ENCODE data around the gene HLA-DPB1.

DNA sequence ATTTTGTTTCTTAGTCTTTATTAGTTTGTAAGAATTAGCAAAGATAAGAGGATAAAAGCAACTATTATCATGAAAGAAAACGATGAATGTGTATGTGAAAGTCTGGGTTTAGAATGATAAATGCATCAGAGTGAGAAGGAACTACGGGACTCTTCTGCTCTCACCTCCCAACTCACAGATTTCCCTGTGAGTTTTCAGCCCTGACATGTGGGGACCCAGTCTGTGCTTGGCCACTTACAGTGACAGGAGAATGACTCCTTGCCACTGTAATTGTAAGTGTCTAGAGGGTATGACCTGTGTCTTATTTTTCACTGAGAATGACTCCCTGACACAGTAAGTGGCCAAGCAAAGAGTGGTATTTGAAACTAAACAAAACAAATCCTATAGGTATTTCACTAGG lies 4.9 kb upstream of the HLA-DPB1 start:
- TF ChIP-seq MYC (IDR thresholded peaks at IDR 0.05; ENCODE audit: low read depth, low read length) (no peak), MYC (CRISPR knock-in tag; IDR thresholded peaks at IDR 0.05; ENCODE audit: borderline replicate concordance, low read depth) (no peak), YY1 (IDR thresholded peaks at IDR 0.05; ENCODE audit: borderline replicate concordance in 1 of 3, control insufficient read depth in 1 of 3, extremely low read depth in 1 of 3, insufficient read depth in 3 of 3, insufficient read length in 1 of 3, insufficient replicate concordance in 2 of 3, low read depth in 1 of 3, low read length in 2 of 3) (no peak), GABPA (tag; conservative IDR thresholded peaks at IDR 0.05; ENCODE audit: low read depth) (no peak), ZNF589 (CRISPR knock-in tag; IDR thresholded peaks at IDR 0.05; ENCODE audit: low read depth) (no peak), FOXK1 (CRISPR knock-in tag; IDR thresholded peaks at IDR 0.05; ENCODE audit: borderline replicate concordance) (no peak), STAG1 (CRISPR knock-in tag; IDR thresholded peaks at IDR 0.05; ENCODE audit: borderline replicate concordance) (no peak)
- TF ChIP-seq, protein P1, sequence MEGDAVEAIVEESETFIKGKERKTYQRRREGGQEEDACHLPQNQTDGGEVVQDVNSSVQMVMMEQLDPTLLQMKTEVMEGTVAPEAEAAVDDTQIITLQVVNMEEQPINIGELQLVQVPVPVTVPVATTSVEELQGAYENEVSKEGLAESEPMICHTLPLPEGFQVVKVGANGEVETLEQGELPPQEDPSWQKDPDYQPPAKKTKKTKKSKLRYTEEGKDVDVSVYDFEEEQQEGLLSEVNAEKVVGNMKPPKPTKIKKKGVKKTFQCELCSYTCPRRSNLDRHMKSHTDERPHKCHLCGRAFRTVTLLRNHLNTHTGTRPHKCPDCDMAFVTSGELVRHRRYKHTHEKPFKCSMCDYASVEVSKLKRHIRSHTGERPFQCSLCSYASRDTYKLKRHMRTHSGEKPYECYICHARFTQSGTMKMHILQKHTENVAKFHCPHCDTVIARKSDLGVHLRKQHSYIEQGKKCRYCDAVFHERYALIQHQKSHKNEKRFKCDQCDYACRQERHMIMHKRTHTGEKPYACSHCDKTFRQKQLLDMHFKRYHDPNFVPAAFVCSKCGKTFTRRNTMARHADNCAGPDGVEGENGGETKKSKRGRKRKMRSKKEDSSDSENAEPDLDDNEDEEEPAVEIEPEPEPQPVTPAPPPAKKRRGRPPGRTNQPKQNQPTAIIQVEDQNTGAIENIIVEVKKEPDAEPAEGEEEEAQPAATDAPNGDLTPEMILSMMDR (IDR thresholded peaks at IDR 0.05 in 2 of 3, conservative IDR thresholded peaks at IDR 0.05 in 1 of 3; ENCODE audit: insufficient read depth in 2 of 3, low read depth in 1 of 3, low read length in 3 of 3): no peak

All from K562 (cell line).